ENCODE data around the gene TUBB. TPM values are rescaled to one million over a fixed set of nuclear protein-coding genes. Genes with fewer than 3 reads are reported as not detected.

TUBB gene
- total and polyA plus RNA-seq, 2 donors (not counting 1 experiment from before 2014, with no cell fraction given), result 102 to 295 TPM

GRCh38 chr6:30707281-30707850, 12.8 kb upstream of the TUBB start:
- no peaks in the 10 kb centered on the region for H4K20me1 ChIP-seq (ENCODE audit: control insufficient read depth, insufficient read depth, low read length, poor library complexity, severe bottlenecking)
- ATAC-seq (ENCODE audit: low read depth) (no peak), DNase-seq (no peak)
- H3K9ac ChIP-seq (ENCODE audit: low read length), result no peak overlapping the region
- H3K27me3 ChIP-seq (replicated peaks in 1 of 4; ENCODE audit: control extremely low read depth in 1 of 4, control insufficient read depth in 3 of 4, insufficient read depth in 4 of 4, low read length in 3 of 4), result no peaks in the 10 kb centered on the region
- no peak overlapping the region for H3K27ac ChIP-seq (ENCODE audit: low read length in 2 of 2)
- 92% methylated on average over 6 of the region's 6 CpGs for WGBS (ENCODE audit: insufficient coverage)
- H3K36me3 ChIP-seq (replicated peaks in 1 of 2; ENCODE audit: control extremely low read depth in 1 of 2, control insufficient read depth in 1 of 2, extremely low read depth in 1 of 2, insufficient read depth in 2 of 2, low read length in 1 of 2), result peaks cover 5 to 62% of the 10 kb centered on the region in 2 experiments
- Mint-ChIP-seq H3K27ac (no peak overlapping the region), H3K4me1 (peaks cover 3% of the 10 kb centered on the region), H3K4me3 (no peak overlapping the region), H3K27me3 (no peaks in the 10 kb centered on the region), H3K9me3 (ENCODE audit: insufficient read depth) (no peaks in the 10 kb centered on the region)
- H3K4me1 ChIP-seq (ENCODE audit: control insufficient read depth in 2 of 2, insufficient read depth in 2 of 2, low read length in 2 of 2), result no peaks in the 10 kb centered on the region
- no peaks in the 10 kb centered on the region for H3K9me3 ChIP-seq (ENCODE audit: control extremely low read depth in 1 of 3, control insufficient read depth in 2 of 3, insufficient read depth in 1 of 3, low read length in 2 of 3)
- peaks cover 5% of the 10 kb centered on the region for H3K79me2 ChIP-seq (ENCODE audit: control insufficient read depth, insufficient read depth, low read length)
- intact Hi-C loops (cut with micrococcal nuclease), result no loop called here
- no peak overlapping the region for H2AFZ ChIP-seq (ENCODE audit: insufficient read depth, low read depth, low read length, poor library complexity, severe bottlenecking)
- ChIA-PET POLR2A (interaction anchor here (0.8 to 1.2 kb wide), 2 partner anchors 10 to 13 kb away, joined by 3 to 8 read pairs; partner anchors contain the start of gene MDC1), CTCF (interaction anchor here (1.4 kb wide), 1 partner anchor 28 kb away, joined by 5 read pairs; no protein-coding TSS in a partner anchor)
- no peak overlapping the region for H3K4me2 ChIP-seq (replicated peaks; ENCODE audit: low read depth, low read length, poor library complexity, severe bottlenecking)
- H3K4me3 ChIP-seq (ENCODE audit: control extremely low read depth in 1 of 5, extremely low read depth in 1 of 5, insufficient read depth in 1 of 5, low read depth in 2 of 5, low read length in 4 of 5), result no peak overlapping the region
- TF ChIP-seq, protein P1, sequence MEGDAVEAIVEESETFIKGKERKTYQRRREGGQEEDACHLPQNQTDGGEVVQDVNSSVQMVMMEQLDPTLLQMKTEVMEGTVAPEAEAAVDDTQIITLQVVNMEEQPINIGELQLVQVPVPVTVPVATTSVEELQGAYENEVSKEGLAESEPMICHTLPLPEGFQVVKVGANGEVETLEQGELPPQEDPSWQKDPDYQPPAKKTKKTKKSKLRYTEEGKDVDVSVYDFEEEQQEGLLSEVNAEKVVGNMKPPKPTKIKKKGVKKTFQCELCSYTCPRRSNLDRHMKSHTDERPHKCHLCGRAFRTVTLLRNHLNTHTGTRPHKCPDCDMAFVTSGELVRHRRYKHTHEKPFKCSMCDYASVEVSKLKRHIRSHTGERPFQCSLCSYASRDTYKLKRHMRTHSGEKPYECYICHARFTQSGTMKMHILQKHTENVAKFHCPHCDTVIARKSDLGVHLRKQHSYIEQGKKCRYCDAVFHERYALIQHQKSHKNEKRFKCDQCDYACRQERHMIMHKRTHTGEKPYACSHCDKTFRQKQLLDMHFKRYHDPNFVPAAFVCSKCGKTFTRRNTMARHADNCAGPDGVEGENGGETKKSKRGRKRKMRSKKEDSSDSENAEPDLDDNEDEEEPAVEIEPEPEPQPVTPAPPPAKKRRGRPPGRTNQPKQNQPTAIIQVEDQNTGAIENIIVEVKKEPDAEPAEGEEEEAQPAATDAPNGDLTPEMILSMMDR (IDR thresholded peaks at IDR 0.05), result no peak
- no peak for TF ChIP-seq EZH2 (IDR thresholded peaks at IDR 0.05; ENCODE audit: borderline replicate concordance, insufficient read depth, low read depth, low read length, poor library complexity, severe bottlenecking)

DNA sequence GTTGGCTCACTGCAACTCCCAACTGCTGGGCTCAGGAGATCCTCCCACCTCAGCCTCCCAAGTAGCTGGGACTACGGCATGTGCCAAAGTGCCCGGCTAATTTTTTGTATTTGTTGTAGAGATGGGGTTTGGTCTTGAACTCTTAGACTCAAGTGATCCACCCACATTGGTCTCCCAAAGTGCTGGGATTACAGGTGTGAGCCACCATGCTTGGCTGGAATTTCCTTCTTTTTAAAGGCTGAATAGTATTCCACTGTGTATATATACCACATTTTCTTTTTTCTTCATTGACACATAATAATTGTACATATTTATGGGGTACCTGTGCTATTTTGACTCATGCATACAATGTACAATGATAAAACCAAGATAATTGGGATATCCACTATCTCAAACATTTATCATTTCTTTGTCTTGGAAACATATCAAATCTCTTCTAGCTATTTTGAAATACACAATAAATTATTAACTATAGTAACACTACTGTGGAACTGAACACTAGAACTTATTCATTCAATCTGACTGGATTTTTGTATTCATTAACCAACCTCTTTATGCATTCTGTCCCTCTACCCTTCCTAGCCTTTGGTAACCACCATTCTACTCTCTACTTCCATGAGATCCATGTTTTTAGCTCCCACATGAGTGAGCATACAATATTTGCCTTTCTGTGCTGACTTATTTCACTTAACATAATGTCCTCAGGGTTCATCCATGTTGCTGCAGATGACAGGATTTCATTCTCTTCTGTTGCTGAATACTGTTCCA, 10.9 kb upstream of the TUBB start:
- Histone ChIP-seq H2AFZ (ENCODE audit: insufficient read depth, low read depth, low read length, poor library complexity, severe bottlenecking) (no peak overlapping the region), H3K9ac (ENCODE audit: low read length) (no peak overlapping the region), H3K79me2 (ENCODE audit: control insufficient read depth, insufficient read depth, low read length) (peaks cover 5% of the 10 kb centered on the region), H3K4me1 (ENCODE audit: control insufficient read depth in 2 of 2, insufficient read depth in 2 of 2, low read length in 2 of 2) (no peaks in the 10 kb centered on the region), H3K4me3 (ENCODE audit: control extremely low read depth in 1 of 5, extremely low read depth in 1 of 5, insufficient read depth in 1 of 5, low read depth in 2 of 5, low read length in 4 of 5) (no peak overlapping the region), H3K9me3 (ENCODE audit: control extremely low read depth in 1 of 3, control insufficient read depth in 2 of 3, insufficient read depth in 1 of 3, low read length in 2 of 3) (no peaks in the 10 kb centered on the region), H3K27ac (ENCODE audit: low read length in 2 of 2) (no peak overlapping the region), H4K20me1 (ENCODE audit: control insufficient read depth, insufficient read depth, low read length, poor library complexity, severe bottlenecking) (no peaks in the 10 kb centered on the region), H3K27me3 (replicated peaks in 1 of 4; ENCODE audit: control extremely low read depth in 1 of 4, control insufficient read depth in 3 of 4, insufficient read depth in 4 of 4, low read length in 3 of 4) (no peaks in the 10 kb centered on the region), H3K36me3 (replicated peaks in 1 of 2; ENCODE audit: control extremely low read depth in 1 of 2, control insufficient read depth in 1 of 2, extremely low read depth in 1 of 2, insufficient read depth in 2 of 2, low read length in 1 of 2) (peaks cover 5 to 68% of the 10 kb centered on the region in 2 experiments), H3K4me2 (replicated peaks; ENCODE audit: low read depth, low read length, poor library complexity, severe bottlenecking) (no peak overlapping the region)
- intact Hi-C loops (cut with micrococcal nuclease), result no loop called here
- Mint-ChIP-seq H3K4me1 (peaks cover 6% of the 10 kb centered on the region), H3K27ac (no peak overlapping the region), H3K9me3 (ENCODE audit: insufficient read depth) (no peaks in the 10 kb centered on the region), H3K27me3 (no peaks in the 10 kb centered on the region), H3K4me3 (no peak overlapping the region)
- ChIA-PET CTCF (interaction anchor here (0.8 to 2.7 kb wide), 3 partner anchors 13 to 30 kb away, joined by 5 to 10 read pairs (median 5); no protein-coding TSS in a partner anchor), POLR2A (interaction anchor here (0.7 kb wide), 1 partner anchor 175 kb away, joined by 3 read pairs; the partner anchor contains the start of gene DDR1)
- no peak for TF ChIP-seq EZH2 (IDR thresholded peaks at IDR 0.05; ENCODE audit: borderline replicate concordance, insufficient read depth, low read depth, low read length, poor library complexity, severe bottlenecking)
- TF ChIP-seq, protein P1 (IDR thresholded peaks at IDR 0.05), result no peak
- no CpG with 5 or more reads among the region's 2 CpGs for WGBS (ENCODE audit: insufficient coverage)
- ATAC-seq (ENCODE audit: low read depth) (no peak), DNase-seq (no peak)

Data from B cell (primary cell).